HG02981 (cell line): ENCODE data around the gene SGCB.

ENCODE experiments used
- ATAC-seq: cut with Tn5 transposase; IDR thresholded peaks from one replicate; pipeline ENCODE4 v1.9.1; 2021; ENCODE audit warnings: mild to moderate bottlenecking, moderate library complexity; ENCODE audit not compliant: unreplicated experiment

SGCB gene

DNA sequence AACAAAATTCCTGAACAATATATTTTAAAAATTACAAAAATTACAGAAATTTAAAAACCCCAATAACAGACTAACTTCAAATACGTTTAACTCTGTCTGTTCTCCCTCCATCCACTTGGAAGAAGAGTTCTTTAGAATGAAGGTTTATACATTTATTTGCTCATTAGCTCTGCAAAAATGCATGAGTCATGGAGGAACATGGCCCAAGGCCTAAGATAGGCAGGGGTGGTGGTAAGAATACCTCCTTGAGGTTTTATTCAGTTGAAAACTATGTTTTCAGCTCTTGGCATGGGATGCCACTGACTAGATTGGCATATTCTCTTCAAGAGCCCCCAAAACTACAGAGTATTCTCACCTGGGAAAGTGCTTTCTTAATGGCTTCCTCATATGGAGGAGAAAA is 9.1 kb downstream of the SGCB start:
- no peak for ATAC-seq

DNA sequence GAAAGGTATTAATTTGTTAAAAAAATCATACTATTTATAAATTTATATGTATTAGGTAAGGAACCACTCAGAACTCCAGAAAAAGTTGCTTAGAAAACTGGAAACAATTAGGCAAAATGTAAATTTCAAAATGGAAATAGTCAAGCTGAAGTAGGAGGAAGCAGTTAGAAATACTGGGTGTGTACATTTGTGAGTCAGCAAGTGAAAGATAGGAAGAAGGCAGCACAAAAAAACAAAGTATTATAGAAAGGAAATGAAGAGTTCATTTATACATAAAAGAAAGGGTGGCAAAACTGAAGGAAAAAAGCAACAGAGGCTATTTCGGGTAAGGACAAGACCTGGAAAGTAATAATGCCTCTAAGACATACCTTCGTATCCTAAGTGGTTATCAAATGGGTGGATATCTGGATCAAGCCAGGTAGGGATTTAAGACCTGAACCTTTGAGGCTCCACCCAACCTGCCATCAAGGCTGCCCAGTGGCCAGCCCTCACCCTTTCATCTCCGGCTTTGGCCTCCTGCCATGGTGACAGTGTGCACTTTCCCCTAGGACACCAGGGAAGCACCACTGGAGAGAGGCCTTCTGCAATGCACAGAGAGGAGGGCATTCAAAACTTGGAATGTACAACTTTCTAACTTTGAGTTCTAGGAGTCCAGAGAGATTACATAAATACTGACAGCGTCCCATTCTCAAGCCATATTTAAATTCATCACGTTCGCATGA is 18.0 kb downstream of the SGCB start, which contains the start of gene LRRC66:
Gene LRRC66 (minus strand): TSS at position 428 of the 722 bp plus-strand sequence. CDS start 2,750 bp downstream, outside the sequence.
- ATAC-seq: no peak

DNA sequence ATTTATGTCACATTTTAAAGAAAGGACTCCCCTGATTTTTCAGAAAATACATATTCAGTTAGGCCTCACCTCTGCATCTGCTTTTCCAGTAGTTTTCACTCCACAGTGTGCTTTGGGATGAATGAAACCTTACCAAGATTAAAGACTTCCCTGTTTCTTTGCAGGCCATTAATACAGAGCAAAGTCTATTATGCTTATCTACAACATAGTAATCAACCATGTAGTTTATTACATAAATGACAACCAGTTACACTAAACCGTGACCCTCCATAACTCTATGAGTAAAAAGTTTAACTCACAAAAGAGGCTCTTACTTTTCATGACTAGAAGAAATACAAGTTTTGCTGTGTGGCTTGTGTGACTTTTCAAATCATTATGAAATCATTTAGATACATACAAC is 20.3 kb downstream of the SGCB start:
- no peak for ATAC-seq

DNA sequence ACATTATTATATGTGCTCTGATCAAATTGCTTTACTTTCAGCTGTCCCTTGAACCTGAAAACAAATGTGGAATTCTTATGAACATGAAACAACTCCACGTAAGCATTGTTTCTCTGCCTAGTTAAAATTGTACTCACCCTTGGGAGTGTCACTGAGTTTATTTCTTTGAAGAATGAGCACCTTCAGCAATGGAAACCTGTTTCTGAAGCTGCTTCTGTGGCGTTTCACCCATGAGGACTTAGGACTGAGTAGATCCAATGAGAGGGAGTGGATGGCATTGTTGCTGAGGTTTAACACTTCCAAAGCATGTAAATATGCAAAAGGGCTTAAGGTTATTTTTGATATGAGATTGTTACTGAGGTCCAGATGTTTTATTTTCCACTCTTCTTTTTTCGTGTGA is 21.1 kb downstream of the SGCB start:
- no peak for ATAC-seq

DNA sequence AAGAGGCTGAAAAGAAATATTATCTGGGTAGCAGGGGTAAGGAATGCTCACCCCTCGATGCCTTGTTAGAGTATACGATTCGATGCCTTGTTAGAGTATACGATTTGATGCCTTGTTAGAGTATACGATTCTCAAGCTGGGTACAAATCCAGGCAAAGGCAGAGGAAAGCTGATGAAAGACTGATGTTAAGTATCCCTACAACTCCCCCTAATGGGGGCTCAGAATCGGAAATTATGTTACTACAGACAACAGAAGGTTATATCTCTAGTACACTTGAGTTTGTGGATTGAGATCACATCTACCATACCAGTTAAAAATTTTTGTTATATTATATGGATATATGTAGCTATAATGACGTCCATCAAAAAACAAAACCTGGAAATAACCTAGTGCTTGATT is 22.7 kb downstream of the SGCB start:
- ATAC-seq: no peak

DNA sequence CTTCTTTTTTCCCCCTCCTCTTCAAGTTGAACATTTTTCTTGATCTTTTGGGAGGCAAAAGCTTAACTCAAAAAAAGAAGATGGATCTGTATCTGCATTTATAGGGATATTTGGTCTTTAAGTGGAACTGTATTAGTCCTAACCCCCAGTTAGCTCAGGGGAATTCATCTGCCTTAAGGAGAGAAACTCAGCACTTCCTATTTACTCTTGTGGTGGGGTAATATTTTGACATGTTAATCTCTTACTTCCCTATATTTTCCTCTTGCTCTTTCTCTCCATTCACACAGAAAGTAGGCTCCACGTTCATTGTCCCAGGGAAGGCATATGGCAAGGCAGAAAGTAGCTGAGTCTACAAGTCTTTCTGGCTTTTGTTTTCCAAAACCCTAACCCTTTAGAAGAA is 23.2 kb downstream of the SGCB start:
- no peak for ATAC-seq

DNA sequence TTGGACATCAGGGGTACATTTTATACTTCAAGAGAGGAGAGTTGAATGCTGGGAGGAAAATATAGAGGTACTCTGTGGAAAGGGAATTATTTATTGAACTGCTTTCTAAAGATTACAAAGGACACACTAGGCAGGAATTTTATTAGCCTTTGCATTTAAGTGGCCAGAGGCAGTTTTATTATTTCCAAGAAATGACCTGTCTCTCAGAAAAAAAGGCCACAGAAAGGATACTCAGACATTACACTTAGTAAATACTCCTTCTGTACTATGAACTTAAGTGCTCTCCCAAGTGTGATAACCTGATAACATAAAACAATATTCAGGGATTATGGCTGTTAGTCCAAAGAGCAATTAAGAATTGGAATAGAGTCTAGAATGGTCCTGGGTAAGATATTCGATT is 25.4 kb downstream of the SGCB start:
- no peak for ATAC-seq

DNA sequence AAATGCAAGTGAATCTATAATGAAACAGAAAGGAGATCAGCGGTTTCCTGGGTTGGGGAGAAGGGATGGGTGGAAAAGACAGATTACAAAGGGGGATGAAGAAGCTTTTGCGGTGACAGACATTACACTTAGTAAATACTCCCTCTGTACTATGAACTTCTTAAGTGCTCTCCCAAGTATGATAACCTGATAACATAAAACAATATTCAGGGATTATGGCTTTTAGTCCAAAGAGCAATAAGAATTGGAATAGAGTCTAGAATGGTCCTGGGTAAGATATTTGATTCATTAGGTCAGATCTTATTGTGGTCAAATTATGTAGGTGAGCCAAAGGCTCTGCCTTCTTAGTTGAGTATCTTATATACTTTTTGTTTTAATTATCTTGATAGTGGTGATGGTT is 27.1 kb downstream of the SGCB start:
- ATAC-seq: no peak

DNA sequence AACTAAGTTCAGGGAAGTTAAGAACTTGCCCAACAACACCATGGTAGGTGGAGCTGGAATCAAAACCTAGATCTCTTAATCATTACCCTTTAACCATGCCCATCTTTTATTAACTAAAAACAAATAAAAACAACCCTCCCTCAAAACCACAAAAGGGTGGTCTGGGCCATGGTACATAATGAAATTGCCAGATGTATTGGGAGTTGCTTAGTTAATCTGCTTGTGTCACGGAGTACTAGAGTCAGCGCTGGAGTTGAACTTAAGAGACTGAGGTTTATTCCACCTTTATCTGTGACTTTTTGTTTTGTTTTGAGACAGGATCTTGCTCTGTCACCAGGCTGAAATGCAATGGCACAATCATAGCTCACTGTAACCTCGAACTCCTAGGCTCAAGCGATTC is 31.2 kb downstream of the SGCB start:
- no peak for ATAC-seq

DNA sequence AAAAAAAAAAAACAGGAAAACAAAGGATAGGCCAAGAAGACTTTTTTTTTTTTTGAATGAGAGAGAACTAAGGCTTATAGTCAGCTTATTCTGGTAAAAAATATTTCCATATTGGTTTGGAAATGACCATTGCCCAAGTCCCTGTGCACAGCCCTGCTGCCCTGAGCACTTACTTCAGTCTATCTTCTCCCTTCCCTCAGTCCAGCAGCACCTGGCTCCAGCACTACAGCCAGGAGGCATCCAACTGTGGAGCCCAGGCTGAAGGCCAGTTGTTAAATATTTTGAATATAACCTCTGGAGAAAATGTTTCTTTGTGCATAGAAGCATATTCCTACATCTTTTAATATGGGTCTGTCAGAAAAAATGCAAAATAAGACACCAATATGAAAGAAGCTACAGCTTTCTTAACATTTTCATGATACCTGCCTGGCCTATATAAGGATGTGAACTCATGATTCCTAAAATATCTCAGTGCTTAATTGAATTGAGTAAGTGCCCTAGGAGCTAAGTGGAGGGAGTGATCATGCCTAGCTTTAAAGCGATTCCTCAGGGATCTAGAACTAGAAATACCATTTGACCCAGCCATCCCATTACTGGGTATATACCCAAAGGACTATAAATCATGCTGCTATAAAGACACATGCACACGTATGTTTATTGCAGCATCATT is 32.4 kb downstream of the SGCB start:
- no peak for ATAC-seq

DNA sequence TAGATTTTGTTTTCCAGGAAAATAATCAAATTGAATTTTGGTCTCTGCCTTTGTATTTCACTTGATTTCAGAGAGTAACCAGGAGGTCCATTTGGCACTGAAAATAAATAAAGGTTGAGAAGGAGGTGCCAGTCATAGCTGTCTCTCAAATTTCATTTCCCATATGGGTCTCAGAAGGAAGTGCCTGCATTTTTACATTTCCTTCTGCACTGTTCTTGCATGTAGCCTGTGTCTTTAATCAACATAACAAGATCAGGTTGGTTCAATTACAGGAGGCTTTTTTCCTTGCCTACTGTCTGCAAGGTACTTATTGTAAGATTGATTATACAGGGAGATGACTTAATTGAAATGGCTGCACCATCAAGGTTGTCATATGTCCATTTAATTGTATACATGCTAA is 33.7 kb downstream of the SGCB start:
- no peak for ATAC-seq

DNA sequence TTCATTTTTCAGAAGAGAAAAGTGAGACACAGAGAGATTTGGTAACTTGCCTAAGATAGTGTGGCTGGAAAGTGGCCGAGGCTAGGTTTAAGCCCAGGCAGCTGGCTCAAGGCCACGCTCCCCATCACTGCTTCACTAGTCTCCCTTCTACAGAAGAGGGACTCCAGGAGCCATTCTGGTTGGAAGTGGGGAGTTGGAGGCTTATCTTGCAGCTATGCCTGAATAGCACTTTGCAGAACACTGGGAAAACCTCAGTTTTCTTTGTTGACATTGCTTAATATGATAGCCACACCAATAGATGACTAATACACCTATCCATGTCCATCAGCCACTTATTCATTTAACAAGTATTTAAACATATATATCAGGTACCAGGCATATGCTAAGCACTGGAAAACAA is 36.5 kb downstream of the SGCB start:
- no peak for ATAC-seq

DNA sequence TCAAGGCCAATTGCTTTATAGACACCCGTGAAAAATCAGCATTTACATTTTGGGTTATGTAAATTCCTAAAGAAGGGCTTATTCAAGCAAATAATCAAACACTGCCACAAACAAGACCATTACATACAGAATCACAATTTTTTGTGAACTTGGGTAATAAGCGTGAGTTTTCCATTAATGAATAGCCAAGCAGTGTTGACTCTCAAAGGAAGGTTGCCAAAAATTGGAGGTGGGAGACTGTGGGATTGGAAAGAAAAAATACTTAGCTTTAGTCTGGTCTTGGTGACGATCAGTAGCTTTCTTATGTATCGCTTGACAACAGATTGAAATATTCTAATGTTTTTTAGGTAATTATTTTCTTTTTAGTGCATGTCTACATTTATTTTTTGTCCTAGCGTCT is 38.8 kb downstream of the SGCB start:
- no peak for ATAC-seq

DNA sequence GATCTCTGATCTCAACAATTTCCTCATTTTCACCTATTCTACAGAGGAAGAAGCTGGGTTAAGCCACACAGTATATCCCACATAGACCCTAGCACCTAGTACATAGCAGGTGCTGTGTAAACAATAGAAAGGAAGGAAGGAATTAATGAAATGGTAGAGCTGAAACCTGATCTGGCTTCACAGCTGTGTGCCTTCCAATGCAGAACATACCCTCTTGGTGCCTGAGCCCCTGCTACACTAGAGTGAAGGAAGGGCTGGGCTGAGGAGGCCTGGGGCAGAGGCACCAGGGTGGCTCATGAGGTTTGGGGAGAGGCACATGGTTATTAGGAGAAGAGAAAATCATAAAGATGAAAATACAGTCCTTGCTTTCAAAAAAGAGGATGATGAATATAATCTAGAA is 39.3 kb downstream of the SGCB start:
- no peak for ATAC-seq

DNA sequence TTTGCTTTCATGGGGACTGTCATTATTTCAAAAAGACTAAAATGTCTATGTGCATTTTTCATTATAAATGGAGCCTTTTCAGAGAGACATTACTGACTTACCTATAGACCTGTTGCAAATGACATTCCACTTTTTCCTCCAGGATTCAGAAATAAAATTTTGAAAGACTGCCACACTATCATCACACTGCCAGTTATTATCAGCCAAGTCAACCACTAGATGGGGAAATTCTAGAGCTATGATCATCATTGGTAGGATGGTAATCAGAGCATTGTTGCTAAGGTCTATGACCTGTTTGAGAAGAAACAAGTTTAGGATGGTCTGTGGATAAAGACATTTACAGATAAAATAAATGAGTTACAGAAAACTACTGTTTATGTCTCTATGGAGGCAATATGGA is 40.5 kb downstream of the SGCB start:
- ATAC-seq: no peak

DNA sequence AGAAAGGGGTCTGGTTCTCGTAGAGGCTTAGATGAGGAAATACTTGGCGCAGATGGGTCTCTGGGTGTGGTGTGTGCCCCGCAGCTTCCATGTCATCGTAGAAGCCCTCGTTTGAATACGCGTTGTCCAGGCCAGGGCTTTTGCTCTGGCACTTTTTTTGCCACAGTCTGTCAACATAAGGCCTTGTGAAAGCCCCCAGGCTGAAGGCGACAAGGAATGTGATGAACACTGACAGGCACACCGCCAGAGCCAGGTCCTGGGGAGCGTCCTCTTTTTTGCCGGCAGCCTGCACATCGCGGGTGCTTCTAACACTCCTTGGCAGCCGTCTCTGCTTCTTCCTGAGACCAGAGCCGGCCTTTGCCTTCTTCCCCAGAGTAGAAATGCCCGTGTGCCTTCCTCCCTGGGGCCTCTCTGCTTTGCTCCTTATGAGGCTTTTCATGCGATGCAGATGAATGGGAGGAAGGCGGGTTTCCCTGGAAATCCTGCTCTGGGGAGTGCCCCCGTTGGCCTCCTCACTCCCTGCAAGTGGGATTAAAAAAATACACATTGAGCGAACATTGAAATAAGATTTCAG is 42.4 kb downstream of the SGCB start:
- ATAC-seq: no peak
